ENCODE data around the gene NEMP1.
"Not testable (repeated sequence)": the region's sequence is repeated elsewhere in the genome, so short reads cannot be mapped to it uniquely, and the experiment has no call there.

NEMP1 gene

DNA sequence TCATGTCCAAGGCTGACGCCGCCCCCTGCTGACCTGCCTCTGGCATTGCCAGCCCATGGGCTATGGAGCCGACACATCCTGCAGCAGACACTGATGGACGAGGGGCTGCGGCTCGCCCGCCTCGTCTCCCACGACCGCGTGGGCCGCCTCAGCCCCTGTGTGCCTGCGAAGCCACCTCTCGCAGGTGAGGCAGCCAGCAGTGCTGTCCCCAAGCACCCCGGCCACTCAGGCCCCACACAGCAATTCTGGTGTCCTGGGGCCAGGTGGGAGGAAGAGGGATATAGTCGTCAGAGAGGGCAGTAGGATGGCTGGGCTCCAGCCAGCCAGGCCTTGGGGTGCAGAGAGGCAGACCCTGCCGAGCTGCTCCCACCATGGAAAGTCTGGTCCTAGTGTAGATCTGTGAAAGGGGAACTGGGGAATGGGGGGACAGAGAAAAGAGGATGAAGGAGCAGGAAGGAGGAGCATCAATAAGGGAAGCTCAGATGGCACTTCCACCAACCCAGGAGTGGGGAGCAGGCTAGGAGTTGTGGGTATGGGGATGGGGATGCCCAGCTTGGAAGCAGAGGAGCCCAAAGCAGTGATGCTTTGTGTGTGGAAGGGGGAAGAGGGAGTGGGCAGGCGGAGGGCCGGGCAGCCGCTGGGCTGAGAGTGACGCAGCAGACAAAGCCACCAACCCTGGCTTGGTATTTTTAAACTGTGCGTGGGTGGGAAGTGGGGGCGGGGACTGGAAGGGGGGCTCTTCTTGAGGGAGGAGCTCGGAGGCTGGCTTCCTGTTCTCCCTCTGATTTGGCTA, 15.0 kb upstream of the NEMP1 start:
- in situ Hi-C loops (cut with MboI; ENCODE audit: low sequenced_read_pairs): loop anchor here (25.0 kb wide), 1 partner anchor 369 kb away; the partner anchor contains the start of genes GLI1 and INHBE

DNA sequence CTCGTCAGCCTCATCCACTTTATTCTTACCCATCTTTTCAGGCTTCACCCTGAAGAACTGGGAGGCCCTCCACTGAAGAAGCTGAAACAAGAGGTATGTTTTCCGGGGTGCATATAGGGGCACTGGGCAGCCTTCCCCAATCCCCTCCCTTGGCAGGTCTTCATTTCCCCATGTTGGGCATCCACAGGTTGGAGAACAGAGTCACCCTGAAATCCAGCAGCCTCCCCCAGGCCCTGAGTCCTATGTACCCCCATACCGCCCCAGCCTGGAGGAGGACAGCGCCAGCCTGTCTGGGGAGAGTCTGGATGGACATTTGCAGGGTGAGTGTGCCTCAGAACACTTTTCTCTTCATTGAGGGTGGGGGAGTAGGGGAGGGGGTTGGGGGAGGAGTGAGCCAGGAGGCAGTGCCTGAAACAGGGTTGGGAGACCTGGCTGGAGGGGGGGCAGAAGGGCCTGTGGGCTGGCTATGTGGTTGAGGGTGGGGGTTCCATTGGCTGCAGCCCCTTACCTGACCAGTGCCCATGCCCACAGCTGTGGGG, 14.4 kb upstream of the NEMP1 start:
- in situ Hi-C loops (cut with MboI; ENCODE audit: low sequenced_read_pairs): loop anchor here (25.0 kb wide), 1 partner anchor 369 kb away; the partner anchor contains the start of genes GLI1 and INHBE

- in situ Hi-C loops (cut with MboI; ENCODE audit: low sequenced_read_pairs): loop anchor here (25.0 kb wide), 1 partner anchor 370 kb away; the partner anchor contains the start of genes GLI1 and INHBE
Observed at GRCh38 chr12:57092529-57092862, 13.9 kb upstream of the NEMP1 start.

DNA sequence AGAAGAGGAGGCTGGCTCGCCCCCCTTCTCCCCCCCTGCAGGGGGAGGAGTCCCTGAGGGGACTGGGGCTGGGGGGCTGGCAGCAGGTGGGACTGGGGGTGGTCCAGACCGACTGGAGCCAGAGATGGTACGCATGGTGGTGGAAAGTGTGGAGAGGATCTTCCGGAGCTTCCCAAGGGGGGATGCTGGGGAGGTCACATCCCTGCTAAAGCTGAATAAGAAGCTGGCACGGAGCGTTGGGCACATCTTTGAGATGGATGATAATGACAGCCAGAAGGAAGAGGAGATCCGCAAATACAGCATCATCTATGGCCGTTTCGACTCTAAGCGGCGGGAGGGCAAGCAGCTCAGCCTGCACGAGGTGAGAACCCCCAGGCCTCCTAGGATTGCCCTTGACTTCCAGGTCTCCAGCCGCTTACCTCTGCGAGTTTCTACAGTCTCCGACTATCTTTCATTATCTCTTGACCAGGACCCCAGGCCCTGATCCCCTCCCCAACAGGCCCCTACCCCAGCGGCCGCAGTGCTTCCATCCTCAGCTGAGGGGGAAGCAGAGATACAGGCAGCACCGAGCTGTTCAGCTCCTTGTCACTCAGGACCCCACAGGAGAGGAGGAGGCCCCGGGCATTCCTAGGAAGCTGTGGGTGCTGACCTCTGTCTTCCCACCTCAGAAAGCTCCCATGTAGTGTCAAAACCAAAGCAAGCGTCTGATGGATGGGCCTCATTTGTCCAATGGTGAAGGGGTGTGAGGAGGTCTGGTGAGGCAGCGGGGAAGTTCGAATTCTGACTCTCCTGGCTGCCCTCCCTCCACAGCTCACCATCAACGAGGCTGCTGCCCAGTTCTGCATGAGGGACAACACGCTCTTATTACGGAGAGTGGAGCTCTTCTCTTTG, 13.3 kb upstream of the NEMP1 start:
- in situ Hi-C loops (cut with MboI; ENCODE audit: low sequenced_read_pairs): loop anchor here (25.0 kb wide), 1 partner anchor 370 kb away; the partner anchor contains the start of genes GLI1 and INHBE

GRCh38 chr12:57090924-57091637, 12.5 kb upstream of the NEMP1 start:
- in situ Hi-C loops (cut with MboI; ENCODE audit: low sequenced_read_pairs): loop anchor here (25.0 kb wide), 1 partner anchor 371 kb away; the partner anchor contains the start of genes GLI1 and INHBE

GRCh38 chr12:57090490-57090889, 11.9 kb upstream of the NEMP1 start:
- in situ Hi-C loops (cut with MboI; ENCODE audit: low sequenced_read_pairs): loop anchor here (25.0 kb wide), 1 partner anchor 372 kb away; the partner anchor contains the start of genes GLI1 and INHBE

DNA sequence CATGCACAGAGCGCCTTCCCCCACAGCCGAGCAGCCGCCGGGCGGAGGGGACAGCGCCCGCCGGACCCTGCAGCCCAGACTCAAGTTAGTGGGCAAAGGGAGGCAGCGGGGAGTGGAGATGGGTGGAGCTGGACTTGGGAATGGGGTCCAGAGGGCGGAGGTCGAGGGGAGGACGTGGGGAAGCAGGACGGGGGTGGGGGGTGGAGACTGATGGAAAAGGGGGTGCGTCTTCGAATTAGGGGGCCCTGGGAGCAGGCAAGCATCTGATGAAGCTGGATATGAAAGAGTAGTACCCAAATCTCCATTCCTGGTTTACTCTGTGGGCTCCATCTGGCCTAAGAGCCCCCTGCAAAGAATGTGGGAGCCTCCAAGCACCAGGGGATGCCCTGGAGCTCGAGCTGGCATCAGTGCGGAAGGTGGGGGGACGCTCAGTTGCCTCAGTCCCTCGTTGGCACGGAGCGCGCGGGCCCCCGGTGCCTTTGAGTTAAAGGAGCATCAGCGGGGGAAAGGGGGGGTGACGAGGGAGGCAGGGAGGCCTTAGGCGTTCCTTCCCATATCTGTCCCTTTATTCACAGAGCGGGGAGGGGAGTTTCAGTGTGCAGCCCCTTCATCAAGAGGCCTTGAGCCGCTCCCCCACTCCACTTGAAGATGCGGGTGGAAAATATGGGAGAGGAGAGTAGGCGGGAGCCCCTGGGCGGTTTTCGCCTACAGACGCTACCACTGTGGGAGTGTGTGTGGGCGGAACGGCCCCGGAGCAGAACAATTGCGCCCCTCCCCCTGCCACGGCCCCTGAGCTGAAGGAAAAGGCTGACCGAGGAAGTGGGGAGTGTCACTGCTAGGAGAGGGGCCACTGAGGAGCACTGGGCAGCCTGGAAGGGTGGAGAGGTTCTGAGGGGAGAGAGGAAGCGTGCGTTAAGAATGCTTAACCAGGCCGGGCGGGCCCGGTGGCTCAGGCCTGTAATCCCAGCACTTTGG, 11.0 kb upstream of the NEMP1 start:
- in situ Hi-C loops (cut with MboI; ENCODE audit: low sequenced_read_pairs): loop anchor here (25.0 kb wide), 1 partner anchor 373 kb away; the partner anchor contains the start of genes GLI1 and INHBE

DNA sequence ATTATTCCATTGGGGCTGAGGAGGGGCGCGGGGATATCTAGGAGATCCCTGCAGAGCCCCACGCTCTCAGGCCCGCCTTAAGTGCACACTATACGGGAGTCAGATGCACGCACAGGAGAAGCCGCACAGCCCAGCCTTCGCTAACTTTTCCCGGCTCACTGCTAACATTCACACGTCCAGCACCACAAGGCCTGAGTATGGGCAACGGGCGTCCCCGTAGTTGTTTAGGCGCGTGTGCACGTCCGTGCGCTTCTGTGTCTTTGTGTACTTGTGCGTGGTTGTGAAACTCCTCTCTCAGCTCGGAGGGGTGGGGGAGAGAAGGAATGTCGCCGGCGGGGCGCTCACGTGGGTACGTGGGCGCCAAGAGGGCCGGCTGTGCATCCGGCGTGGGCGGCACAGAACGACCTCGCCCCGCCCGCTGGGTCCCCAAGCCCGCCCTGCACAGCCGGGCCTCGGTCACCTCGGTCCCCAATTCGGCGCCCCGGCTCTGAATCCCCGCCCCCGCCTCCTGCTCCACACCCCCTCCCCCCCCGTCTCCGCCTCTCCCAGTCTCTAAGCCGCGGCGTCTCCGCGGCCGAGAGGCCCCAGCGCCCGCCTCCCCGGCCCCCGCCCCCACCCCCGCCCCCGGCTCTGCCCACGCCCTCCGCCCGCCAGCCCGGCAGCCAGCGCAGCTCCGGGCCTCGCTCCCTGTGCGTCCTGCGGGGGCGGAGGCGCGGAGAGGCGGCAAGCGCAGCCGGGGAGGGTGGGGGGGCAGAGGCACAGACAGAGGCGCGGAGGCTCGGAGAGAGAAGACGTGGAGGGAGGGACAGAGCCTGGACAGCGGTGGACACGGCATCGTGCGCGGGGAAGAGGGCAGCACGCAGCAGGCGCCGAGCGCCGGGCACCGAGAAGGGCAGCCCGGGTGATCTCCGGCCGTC, 10.0 kb upstream of the NEMP1 start, which contains the start of gene NAB2:
TSS of gene NAB2 (plus strand) at position 761 of the 917 bp plus-strand sequence. CDS start 158 bp downstream, outside the sequence.
- in situ Hi-C loops (cut with MboI; ENCODE audit: low sequenced_read_pairs): loop anchor here (25.0 kb wide), 1 partner anchor 374 kb away; the partner anchor contains the start of genes GLI1 and INHBE

DNA sequence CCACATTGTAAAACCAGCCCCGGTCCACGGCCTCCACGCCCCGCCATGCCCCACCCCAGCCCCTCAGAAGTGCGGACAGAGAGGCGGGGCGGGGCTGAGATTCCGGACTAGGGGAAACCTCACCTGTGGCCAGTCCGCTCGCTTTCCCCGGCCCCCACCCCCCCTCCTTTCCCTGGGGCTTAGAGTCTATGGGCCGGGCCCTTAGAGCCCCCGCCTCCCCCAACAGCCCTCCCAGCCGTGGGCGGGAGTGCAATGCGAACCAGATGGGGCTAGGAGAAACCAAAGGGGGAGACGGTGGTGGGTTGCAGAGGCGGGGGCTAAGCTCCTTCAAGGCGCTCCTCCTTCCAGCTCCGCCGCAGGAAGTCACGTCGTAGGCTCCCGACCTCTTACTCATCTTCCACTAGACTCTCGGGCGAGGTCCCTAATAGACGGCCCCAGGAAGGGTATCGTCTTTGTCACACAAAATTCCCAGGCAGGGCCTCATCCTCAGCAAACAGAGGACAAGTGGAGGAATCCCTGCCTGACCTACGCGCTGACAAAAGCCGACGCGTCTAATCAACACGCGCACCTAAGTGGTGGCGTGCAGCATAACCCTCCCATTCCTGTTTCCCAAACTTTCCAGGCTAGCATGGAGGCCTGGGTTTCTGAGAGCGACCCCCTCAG, 9.2 kb upstream of the NEMP1 start:
- in situ Hi-C loops (cut with MboI; ENCODE audit: low sequenced_read_pairs): loop anchor here (25.0 kb wide), 1 partner anchor 374 kb away; the partner anchor contains the start of genes GLI1 and INHBE

- in situ Hi-C loops (cut with MboI; ENCODE audit: low sequenced_read_pairs): loop anchor here (25.0 kb wide), 1 partner anchor 375 kb away; the partner anchor contains the start of genes GLI1 and INHBE
Observed at GRCh38 chr12:57087010-57087690, 8.6 kb upstream of the NEMP1 start.

GRCh38 chr12:57086493-57087009, 8.0 kb upstream of the NEMP1 start:
- in situ Hi-C loops (cut with MboI; ENCODE audit: low sequenced_read_pairs): loop anchor here (25.0 kb wide), 1 partner anchor 376 kb away; the partner anchor contains the start of genes GLI1 and INHBE

DNA sequence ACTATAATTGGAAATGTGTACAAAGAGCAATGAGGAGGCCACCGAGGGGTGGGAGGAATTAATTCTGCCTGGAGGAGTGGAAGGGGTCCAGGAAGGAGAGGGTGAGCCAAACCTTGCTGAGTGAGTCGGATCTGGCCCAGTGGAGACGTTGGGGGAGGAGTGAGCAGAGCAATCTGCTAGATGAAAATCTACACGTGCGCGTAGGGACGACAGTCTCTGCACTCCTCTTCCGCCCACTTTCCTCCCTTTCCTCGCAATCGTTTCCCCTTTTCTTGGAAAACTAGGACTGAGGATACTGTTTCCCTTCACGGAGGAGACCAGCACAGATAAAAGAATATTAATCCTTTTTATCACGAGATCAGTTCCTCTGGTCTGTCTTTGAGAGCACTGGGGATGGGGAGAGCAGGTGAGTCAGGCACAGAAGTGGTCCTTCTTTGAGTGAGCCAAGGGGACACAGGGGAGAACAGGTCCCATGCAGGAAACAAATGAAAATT, 7.5 kb upstream of the NEMP1 start:
- in situ Hi-C loops (cut with MboI; ENCODE audit: low sequenced_read_pairs): loop anchor here (25.0 kb wide), 1 partner anchor 376 kb away; the partner anchor contains the start of genes GLI1 and INHBE

DNA sequence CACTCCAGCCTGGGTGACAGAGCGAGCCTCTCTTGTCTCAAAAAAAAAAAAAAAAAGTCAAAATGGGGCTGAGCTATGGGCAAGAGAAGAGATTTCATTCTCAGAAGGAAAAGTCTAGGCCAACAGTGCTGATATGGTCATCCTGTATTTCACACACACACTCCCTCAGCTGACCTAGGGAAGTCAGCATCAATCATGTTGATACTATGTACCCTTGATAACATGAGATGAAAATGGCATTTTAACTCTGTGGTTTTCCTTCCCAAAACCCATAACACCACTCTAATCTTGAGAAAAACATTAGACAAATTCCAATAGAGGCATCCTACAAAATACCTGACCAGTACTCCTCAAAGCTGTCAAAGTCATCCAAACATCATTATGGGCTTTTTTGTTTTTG, 2.3 kb upstream of the NEMP1 start:
- in situ Hi-C loops (cut with MboI; ENCODE audit: low sequenced_read_pairs): loop anchor here (25.0 kb wide), 1 partner anchor 381 kb away; the partner anchor contains the start of genes GLI1 and INHBE

DNA sequence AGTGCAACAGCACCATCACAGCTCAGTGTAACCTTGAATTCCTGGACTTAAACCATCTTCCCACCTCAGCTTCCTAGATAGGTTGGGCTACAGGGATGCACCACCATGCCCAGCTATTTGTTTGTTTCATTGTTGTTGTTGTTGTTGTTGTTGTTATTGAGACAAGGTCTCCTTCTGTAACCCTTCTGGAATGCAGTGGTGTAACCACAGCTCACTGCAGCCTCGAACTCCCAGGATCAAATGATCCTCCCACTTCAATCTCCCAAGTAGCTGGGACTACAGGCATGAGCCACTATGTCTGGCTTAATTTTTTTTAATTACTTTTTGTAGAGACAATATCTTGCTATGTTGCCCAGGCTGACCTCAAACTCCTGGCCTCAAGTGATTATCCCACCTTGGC, 1.2 kb upstream of the NEMP1 start:
- in situ Hi-C loops (cut with MboI; ENCODE audit: low sequenced_read_pairs): loop anchor here (25.0 kb wide), 1 partner anchor 382 kb away; the partner anchor contains the start of genes GLI1 and INHBE

DNA sequence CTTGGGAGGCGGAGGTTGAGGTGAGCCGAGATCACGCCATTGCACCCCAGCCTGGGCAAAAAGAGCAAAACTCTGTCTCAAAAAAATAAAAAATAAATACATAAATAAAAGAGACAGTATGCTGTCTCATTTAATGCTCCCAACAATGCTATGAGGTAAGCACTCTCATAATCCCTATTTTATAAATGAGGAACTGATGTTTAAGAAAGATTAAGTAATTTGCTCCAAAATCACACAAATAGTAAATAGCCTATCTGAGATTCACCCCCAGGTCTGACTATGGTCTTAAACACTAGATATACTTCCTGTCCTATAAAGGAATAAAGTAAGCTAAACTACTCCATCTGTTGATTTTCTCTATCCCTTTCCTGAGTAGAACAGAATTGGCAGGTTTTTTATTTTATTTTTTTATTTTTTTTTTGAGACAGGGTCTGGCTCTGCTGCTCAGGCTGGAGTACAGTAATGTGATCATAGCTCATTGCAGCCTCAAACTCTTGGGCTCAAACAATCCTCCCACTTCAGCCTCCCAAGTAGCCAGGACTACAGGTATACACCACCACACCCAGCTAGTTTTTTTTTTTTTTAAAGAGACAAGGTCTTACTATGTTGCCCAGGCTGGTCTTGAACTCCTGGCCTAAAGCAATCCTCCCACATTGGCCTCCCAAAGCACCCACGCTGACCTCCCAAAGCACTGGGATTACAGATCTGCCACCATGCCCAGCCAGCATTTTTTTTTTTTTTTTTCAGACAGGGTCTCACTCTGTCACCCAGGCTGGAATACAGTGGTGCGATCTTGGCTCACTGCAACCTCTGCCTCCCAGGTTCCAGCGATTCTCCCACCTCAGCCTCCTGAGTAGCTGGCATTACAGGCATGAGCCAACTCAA, 4.8 kb downstream of the NEMP1 start:
- in situ Hi-C loops (cut with MboI; ENCODE audit: low sequenced_read_pairs): not testable (repeated sequence)
